Mesendoderm (in vitro differentiated cells): ENCODE measurements around the gene ICOS.
"Not testable (repeated sequence)": the region's sequence is repeated elsewhere in the genome, so short reads cannot be mapped to it uniquely, and the experiment has no call there.

Experiments used
- DNase-seq: peaks from one replicate; pipeline ENCODE4 v3.0.0; 2013
- H2AK5ac ChIP-seq: 2 replicates; pipeline ENCODE4 v1.6.1; 2013; ENCODE audit warnings: low read length, inconsistent platforms
- H2BK120ac ChIP-seq: 2 replicates; pipeline ENCODE4 v1.6.1; 2013; ENCODE audit warnings: low read depth, mild to moderate bottlenecking, low read length, moderate library complexity, mixed read lengths
- H2BK15ac ChIP-seq: replicated peaks from 2 replicates; pipeline ENCODE4 v1.6.1; 2013; ENCODE audit warnings: low read depth, mild to moderate bottlenecking, moderate library complexity
- H2BK5ac ChIP-seq: 2 replicates; pipeline ENCODE4 v1.6.1; 2013; ENCODE audit warnings: low read length, inconsistent platforms
- H3K18ac ChIP-seq: 2 replicates; pipeline ENCODE4 v1.6.1; 2013; ENCODE audit warnings: mild to moderate bottlenecking, low read length, mixed read lengths
- H3K23ac ChIP-seq: one replicate; pipeline ENCODE4 v1.6.1; 2013; ENCODE audit warnings: low read length
- H3K27ac ChIP-seq: 2 replicates; pipeline ENCODE4 v1.5.1; 2013; ENCODE audit warnings: low read depth, mild to moderate bottlenecking, inconsistent platforms, low read length, moderate library complexity
- H3K27me3 ChIP-seq: 2 replicates; pipeline ENCODE4 v1.6.1; 2013; ENCODE audit warnings: low read length, control low read depth, mild to moderate bottlenecking, inconsistent platforms; ENCODE audit not compliant: insufficient read depth, poor library complexity
- H3K36me3 ChIP-seq: 2 replicates; pipeline ENCODE4 v1.6.1; 2013; ENCODE audit warnings: low read length, inconsistent platforms; ENCODE audit not compliant: control insufficient read depth, insufficient read depth
- H3K4ac ChIP-seq: one replicate; pipeline ENCODE4 v1.6.1; 2013; ENCODE audit warnings: low read depth, mild to moderate bottlenecking, low read length, moderate library complexity
- H3K4me1 ChIP-seq: 2 replicates; pipeline ENCODE4 v1.6.1; 2013; ENCODE audit warnings: low read depth, low read length, inconsistent platforms; ENCODE audit not compliant: control insufficient read depth
- H3K4me2 ChIP-seq: 2 replicates; pipeline ENCODE4 v1.6.1; 2013; ENCODE audit warnings: low read length
- H3K4me3 ChIP-seq: 2 replicates; pipeline ENCODE4 v1.5.1; 2013; ENCODE audit warnings: mild to moderate bottlenecking, low read length
- H3K56ac ChIP-seq: one replicate; pipeline ENCODE4 v1.6.1; 2013; ENCODE audit warnings: low read length
- H3K79me1 ChIP-seq: 2 replicates; pipeline ENCODE4 v1.6.1; 2013; ENCODE audit warnings: low read length, inconsistent platforms
- H3K79me2 ChIP-seq: 2 replicates; pipeline ENCODE4 v1.6.1; 2013; ENCODE audit warnings: mild to moderate bottlenecking, low read length; ENCODE audit not compliant: control insufficient read depth, insufficient read depth
- H3K9ac ChIP-seq: 2 replicates; pipeline ENCODE4 v1.6.1; 2013; ENCODE audit warnings: low read length, inconsistent platforms
- H4K5ac ChIP-seq: one replicate; pipeline ENCODE4 v1.6.1; 2013; ENCODE audit warnings: low read length
- H4K8ac ChIP-seq: one replicate; pipeline ENCODE4 v1.6.1; 2013; ENCODE audit warnings: low read depth, mild to moderate bottlenecking, control low read depth, low read length, moderate library complexity
- WGBS: extraction: QIAGEN DNeasy Blood & Tissue Kit; methylation state at CpG from one replicate; pipeline ENCODE4 v1.1.7; 2013; ENCODE audit warnings: low lambda C conversion rate, missing lambda C conversion rate; ENCODE audit not compliant: insufficient coverage; ENCODE audit errors: extremely low coverage; 5-methylcytosine and 5-hydroxymethylcytosine counted together

ICOS gene

DNA sequence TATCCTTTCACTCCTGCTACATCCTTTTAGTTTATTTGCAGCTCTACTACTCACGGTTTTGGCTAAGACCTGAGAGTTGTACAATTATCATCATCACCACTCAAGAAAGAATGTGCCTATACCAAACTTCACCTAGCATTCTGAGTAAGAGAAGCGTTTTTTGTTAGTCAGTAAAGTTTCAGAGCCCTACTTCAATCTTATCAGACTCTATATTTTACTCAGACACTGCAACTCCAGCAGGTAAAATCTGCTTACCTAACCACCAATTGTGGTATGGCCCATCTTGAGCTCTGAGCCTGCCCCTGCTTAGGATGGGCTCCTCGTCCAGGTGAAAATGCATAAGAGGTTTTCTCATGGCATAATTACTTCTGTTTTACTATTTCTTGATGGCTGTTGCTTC, 37.1 kb downstream of the ICOS start:
- Histone ChIP-seq H4K5ac (no peak overlapping the region), H2BK120ac (no peak overlapping the region), H3K79me1 (no peaks in the 10 kb centered on the region), H2BK5ac (no peak overlapping the region), H3K4ac (no peak overlapping the region), H3K56ac (no peak overlapping the region), H3K4me1 (no peaks in the 10 kb centered on the region), H3K18ac (no peak overlapping the region), H3K23ac (no peak overlapping the region), H3K4me2 (no peak overlapping the region), H2BK15ac (no peak overlapping the region), H3K4me3 (no peak overlapping the region), H3K27ac (no peak overlapping the region), H3K36me3 (no peaks in the 10 kb centered on the region), H3K79me2 (no peaks in the 10 kb centered on the region), H3K27me3 (no peaks in the 10 kb centered on the region), H3K9ac (no peak overlapping the region), H2AK5ac (no peak overlapping the region), H4K8ac (no peak overlapping the region)
- WGBS: no CpG with 5 or more reads among the region's 3 CpGs
- no peak for DNase-seq

DNA sequence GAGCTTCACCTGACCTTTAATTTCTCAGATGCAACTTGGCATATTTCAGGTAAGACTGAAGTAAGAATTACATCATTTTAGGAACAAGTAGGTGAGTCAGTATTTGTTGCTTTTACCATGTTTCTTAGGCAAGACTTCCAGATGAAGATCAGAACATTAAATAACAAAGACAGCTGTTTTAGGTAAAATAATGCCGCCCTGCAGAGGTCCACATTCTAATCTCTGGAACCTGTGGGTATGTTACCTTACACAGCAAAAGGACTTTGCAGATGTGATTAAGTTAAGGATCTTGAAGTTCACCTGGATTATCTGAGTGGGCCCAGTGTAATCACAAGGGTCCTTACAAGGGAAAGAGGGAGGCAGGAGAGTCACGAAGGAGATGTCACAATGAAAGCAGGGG, 39.3 kb downstream of the ICOS start:
- Histone ChIP-seq H4K5ac (no peak overlapping the region), H2BK5ac (no peak overlapping the region), H3K4me3 (no peak overlapping the region), H3K56ac (no peak overlapping the region), H3K18ac (no peak overlapping the region), H2BK15ac (no peak overlapping the region), H3K23ac (no peak overlapping the region), H3K4me2 (no peak overlapping the region), H2AK5ac (no peak overlapping the region), H3K79me2 (no peaks in the 10 kb centered on the region), H3K4me1 (no peaks in the 10 kb centered on the region), H4K8ac (no peak overlapping the region), H3K27me3 (no peaks in the 10 kb centered on the region), H3K27ac (no peak overlapping the region), H3K79me1 (no peaks in the 10 kb centered on the region), H3K36me3 (no peaks in the 10 kb centered on the region), H3K4ac (no peak overlapping the region), H2BK120ac (no peak overlapping the region), H3K9ac (no peak overlapping the region)
- no CpG with 5 or more reads among the region's 2 CpGs for WGBS
- DNase-seq: no peak

DNA sequence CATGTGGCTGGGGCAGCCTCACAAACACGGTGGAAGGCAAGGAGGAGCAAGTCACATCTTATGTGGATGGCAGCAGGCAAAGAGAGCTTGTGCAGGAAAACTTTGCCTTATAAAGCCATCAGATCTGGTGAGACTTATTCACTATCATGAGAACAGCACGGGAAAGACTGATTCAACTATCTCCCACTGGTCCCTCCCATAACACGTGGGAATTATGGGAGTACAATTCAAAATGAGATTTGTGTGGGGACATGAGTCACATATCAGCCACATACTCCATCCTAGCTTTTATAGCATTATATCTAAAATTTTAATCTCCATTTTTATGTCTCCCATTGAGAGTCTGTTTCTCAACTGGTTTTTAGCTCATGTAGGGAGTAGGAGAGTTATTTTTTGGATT, 45.7 kb downstream of the ICOS start:
- Histone ChIP-seq H3K27ac (no peak overlapping the region), H3K4ac (no peak overlapping the region), H2BK5ac (no peak overlapping the region), H2AK5ac (no peak overlapping the region), H3K18ac (no peak overlapping the region), H3K23ac (no peak overlapping the region), H2BK15ac (no peak overlapping the region), H3K4me2 (no peak overlapping the region), H2BK120ac (no peak overlapping the region), H3K4me3 (no peak overlapping the region), H4K8ac (no peak overlapping the region), H3K56ac (no peak overlapping the region), H3K36me3 (no peaks in the 10 kb centered on the region), H3K79me1 (no peaks in the 10 kb centered on the region), H4K5ac (no peak overlapping the region), H3K79me2 (no peaks in the 10 kb centered on the region), H3K27me3 (no peaks in the 10 kb centered on the region), H3K4me1 (no peaks in the 10 kb centered on the region), H3K9ac (no peak overlapping the region)
- WGBS: no CpG with 5 or more reads among the region's 3 CpGs
- no peak for DNase-seq

DNA sequence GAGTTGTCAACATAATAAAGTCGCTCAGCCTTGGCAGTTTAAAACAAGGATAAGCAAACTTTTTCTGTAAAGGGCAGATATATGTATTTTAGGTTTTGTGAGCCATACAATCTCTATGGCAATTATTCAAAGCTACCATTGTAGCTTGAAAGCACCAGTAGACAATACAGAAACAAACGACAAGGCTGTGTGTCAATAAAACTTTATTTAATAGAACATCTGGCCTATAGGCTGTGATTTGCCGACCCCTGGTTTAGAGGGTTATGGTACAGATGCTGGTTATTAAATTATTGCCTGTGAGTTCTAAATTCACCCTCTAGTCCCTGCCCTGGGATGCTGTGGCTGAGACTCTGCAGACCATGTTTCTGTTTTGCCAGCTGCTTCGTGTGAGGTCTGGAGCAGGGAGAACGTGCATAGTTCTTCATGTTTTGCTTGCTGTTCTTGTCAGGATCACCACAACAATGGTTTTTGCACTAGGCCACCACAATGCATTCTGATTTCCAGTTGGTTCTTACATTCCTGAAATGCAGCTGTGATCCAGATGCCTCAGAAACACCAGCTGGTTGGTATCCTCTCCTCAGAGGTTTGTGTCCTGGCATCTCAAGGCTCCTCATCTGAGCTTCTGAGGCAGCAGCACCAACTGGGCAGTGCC, 46.6 kb downstream of the ICOS start:
- H2BK120ac ChIP-seq: no peak overlapping the region
- no peak overlapping the region for H3K4ac ChIP-seq
- no peak overlapping the region for H3K4me2 ChIP-seq
- no peaks in the 10 kb centered on the region for H3K36me3 ChIP-seq
- no CpG with 5 or more reads among the region's 5 CpGs for WGBS
- H3K18ac ChIP-seq: no peak overlapping the region
- no peak overlapping the region for H2BK5ac ChIP-seq
- H4K8ac ChIP-seq: no peak overlapping the region
- H3K56ac ChIP-seq: no peak overlapping the region
- no peak overlapping the region for H3K9ac ChIP-seq
- H2BK15ac ChIP-seq: no peak overlapping the region
- H4K5ac ChIP-seq: no peak overlapping the region
- no peak overlapping the region for H3K27ac ChIP-seq
- H3K27me3 ChIP-seq: no peaks in the 10 kb centered on the region
- H3K4me3 ChIP-seq: no peak overlapping the region
- no peaks in the 10 kb centered on the region for H3K4me1 ChIP-seq
- no peak for DNase-seq
- H3K79me2 ChIP-seq: no peaks in the 10 kb centered on the region
- no peaks in the 10 kb centered on the region for H3K79me1 ChIP-seq
- H2AK5ac ChIP-seq: no peak overlapping the region
- no peak overlapping the region for H3K23ac ChIP-seq

DNA sequence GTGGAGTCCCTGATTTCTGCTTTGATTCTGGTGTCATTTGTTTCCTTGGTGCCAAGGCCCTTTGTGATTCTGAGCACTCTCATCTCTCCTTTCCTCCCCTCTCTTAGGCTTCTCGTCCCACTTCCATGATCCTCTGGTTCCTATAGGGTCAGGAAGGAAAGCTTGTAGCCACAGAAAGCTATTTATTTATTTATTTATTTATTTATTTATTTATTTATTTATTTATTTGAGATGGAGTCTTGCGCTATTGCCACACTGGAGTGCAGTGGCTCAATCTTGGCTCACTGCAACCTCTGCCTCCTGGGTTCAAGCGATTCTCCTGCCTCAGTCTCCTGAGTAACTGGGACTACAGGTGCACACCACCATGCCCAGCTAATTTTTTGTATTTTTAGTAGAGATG, 49.4 kb downstream of the ICOS start:
- H3K18ac ChIP-seq, H3K56ac ChIP-seq, DNase-seq, H3K79me2 ChIP-seq, H2BK15ac ChIP-seq, H3K27ac ChIP-seq, H3K4me1 ChIP-seq, H2BK120ac ChIP-seq, H3K23ac ChIP-seq, H3K79me1 ChIP-seq, H3K4me2 ChIP-seq, H3K4me3 ChIP-seq, H3K27me3 ChIP-seq, H3K9ac ChIP-seq, H3K4ac ChIP-seq, H3K36me3 ChIP-seq, H2AK5ac ChIP-seq, H4K5ac ChIP-seq, H4K8ac ChIP-seq, H2BK5ac ChIP-seq: not testable (repeated sequence)
- no CpG with 5 or more reads among the region's 3 CpGs for WGBS

- no peaks in the 10 kb centered on the region for H3K79me2 ChIP-seq
- no peak overlapping the region for H3K4me3 ChIP-seq
- no peak overlapping the region for H2BK5ac ChIP-seq
Observed at GRCh38 chr2:203987959-203988358, 51.4 kb downstream of the ICOS start.

More at GRCh38 chr2:203987959-203988358, 51.4 kb downstream of the ICOS start:
- H2BK15ac ChIP-seq: no peak overlapping the region
- no peak overlapping the region for H4K8ac ChIP-seq
- no peak overlapping the region for H3K18ac ChIP-seq
- H3K79me1 ChIP-seq: no peaks in the 10 kb centered on the region
- H4K5ac ChIP-seq: no peak overlapping the region
- no peaks in the 10 kb centered on the region for H3K27me3 ChIP-seq
- H3K36me3 ChIP-seq: no peaks in the 10 kb centered on the region
- no peaks in the 10 kb centered on the region for H3K4me1 ChIP-seq
- WGBS: no CpG with 5 or more reads among the region's 2 CpGs
- no peak overlapping the region for H3K4me2 ChIP-seq
- no peak overlapping the region for H2AK5ac ChIP-seq
- DNase-seq: no peak
- H2BK120ac ChIP-seq: no peak overlapping the region
- no peak overlapping the region for H3K23ac ChIP-seq
- H3K4ac ChIP-seq: no peak overlapping the region
- no peak overlapping the region for H3K9ac ChIP-seq
- no peak overlapping the region for H3K27ac ChIP-seq
- H3K56ac ChIP-seq: no peak overlapping the region
